NCI-H460 (cell line): ENCODE data around the gene CCDC8. TPM values are rescaled to one million over a fixed set of nuclear protein-coding genes. Genes with fewer than 3 reads are reported as not detected.
"Not testable (repeated sequence)": the region's sequence is repeated elsewhere in the genome, so short reads cannot be mapped to it uniquely, and the experiment has no call there.

Experiments
- DNase-seq: peaks from one replicate; pipeline ENCODE4 v3.0.0-alpha.2; 2016; ENCODE audit warnings: low read depth; ENCODE audit errors: extremely low read depth
- total RNA-seq: library from RNA; depleted of rRNA; stranded (reverse); fragments of >200 nt; shearing (Covaris generic); gene quantifications from 2 replicates; pipeline ENCODE4 v1.2.3, GENCODE V29; 2014

CCDC8 gene
- total RNA-seq, 1 experiment from 2014 or later, result not detected

DNA sequence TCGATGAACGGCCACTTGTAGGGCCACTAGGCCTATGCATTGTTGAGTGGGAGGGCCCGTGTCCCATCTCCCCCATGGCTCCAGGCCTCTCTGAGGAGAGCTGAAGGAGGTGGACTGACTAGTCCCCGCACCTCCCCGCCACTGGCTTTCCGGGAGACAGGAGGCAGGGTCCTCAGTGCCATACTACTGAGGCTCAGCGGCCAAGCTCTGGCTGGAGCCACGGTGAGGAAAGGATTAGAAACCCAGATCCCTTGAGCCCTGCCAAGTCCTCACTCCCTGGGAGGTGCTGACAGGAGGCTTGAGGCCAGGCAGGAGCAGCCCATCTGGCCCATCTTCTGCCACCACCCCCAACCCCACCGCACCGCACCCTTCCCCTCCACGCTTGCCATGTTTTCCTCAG lies 29.0 kb downstream of the CCDC8 start:
- no peak for DNase-seq

DNA sequence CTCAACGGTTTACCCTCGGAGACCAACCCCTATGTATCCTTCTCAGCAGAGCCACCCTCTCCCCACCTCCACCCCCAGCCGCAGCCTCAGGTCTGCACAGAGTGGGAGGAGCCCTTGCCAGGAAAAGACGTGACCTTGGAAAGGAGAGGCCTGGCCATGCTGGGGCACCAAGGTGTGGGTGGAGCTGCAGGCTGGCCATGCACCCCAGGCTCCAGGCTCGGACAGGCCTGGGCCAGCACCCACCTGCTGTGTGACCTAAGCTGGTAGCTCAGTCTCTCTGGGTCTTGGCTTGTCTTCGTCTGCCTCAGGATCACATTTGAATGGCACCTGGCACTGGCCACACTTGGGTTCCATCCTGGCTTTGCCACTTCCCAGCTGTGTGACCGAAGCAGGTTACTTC lies 29.5 kb downstream of the CCDC8 start:
- DNase-seq, result no peak

GRCh38 chr19:46383171-46383815 lies 30.1 kb downstream of the CCDC8 start:
- no peak for DNase-seq

DNA sequence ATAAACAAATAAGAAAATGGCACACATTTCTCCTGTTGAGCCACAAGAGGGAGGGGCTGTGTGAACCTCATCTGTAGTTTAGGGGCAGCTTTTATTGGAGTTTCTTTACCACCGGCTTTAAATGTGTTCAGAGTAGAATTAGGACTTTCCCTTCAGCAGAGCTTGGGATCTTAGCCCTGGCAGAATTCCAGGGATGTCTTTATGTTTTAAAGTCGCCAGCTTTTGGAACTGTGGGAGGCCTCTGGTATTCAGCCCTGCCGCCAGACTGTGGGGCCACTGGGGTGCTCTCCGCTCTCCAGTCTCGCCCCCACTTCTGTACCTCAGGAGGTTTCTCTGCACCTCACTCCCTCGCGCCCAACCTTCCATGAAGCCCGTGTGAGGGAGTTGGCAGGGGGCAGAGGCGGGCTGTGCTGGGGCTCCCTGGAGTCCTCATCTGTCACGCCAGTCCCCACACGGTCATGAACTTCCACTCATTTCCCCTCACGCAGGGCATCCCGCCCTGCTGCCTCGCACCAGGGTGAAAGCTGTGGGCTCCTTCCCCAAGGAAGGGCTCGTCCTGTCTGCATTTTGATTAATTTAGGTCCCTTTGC lies 31.5 kb downstream of the CCDC8 start:
- DNase-seq, result no peak

DNA sequence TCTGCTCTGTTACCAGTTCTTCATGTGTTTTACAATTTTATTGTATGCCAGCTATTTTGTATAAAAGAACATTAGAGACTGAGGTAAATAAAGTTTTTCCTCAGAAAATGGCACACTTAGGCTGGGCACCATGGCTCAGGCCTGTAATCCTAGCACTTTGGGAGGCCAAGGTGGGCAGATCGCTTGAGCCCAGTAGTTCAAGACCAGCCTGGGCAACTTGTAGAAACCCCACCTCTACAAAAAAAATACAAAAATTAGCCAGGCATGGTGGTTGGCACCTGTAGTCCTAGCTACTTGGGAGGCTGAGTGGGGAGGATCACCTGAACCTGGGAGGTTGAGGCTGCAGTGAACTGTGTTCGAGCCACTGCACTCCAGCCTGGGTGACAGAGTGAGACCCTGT lies 32.0 kb downstream of the CCDC8 start:
- no peak for DNase-seq

DNA sequence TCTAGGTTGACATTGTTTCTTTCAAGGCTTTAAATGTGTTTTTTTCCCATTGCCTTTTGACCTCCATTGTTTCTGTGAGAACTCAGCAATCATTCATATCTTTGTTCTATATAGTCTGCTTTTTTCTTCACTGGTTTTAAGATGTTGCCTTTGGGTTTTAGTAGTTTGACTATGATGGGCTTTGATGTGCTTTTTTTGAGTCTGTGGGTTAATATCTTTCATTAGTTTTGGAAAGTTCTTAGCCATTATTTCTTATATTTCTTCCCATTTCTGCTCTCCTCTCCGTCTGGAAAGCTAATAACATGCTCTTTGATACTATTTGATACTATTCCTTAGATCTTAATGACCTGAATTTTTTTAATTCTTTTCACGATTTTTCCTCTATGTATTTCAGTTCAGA lies 32.7 kb downstream of the CCDC8 start:
- DNase-seq, result no peak

DNA sequence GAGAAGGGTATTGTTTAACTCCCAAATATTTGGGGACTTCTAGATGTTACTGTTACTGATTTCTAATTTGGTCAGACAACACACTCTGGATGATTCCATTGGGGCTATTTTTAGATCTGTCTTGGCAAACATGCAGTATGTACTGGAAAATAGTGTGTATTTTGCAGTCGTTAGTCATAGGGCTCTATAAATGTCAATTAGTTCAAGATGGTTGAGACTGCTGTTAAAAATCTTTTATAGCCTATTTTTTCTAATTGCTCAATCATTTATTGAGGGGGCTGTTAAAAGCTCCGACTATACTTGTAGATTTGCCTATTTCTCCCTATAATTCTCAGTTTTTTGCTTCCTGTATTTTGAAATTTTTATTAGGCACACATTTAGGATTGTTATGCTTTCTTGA lies 35.1 kb downstream of the CCDC8 start:
- no peak for DNase-seq

DNA sequence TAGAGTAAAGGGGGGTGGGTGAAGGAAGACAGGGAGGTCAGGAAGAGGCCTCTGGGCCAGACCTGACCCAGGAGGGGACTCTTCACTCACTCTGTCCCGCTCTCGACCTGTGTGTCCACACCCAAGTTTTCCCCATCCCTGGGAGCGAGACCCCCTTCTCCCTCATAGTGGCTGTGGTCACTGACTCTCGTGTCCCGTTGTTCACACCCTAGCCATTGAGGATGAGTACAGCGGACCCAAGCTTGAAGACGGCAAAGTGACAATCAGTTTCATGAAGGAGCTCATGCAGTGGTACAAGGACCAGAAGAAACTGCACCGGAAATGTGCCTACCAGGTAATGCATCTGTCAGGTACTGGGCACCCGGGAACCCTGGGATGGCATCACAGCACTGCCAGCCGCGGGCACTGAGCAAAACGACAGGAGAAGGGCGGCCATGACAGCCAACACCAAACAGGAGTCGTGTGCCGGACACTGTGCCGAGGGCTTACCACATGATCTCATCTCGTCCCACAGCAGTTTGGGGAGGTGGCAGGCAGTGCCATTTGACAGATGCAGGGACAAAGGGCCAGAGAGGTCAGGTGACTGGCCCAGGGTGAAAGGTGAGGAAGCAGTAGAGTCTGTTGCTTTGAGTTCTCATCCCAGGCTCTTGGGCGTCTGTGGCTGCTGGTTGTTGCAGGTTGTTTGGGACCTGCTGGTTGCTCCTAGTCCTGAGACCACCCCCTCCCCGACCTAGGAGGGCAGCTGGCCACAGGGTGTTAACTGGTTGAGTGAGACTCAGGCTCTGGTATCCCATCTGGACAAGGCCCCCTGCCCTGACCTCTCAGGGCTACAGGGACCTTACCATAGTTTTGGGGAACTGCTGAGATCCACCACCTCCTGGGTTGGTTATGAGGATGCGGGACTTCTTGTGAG lies 36.9 kb downstream of the CCDC8 start:
- DNase-seq, result no peak

DNA sequence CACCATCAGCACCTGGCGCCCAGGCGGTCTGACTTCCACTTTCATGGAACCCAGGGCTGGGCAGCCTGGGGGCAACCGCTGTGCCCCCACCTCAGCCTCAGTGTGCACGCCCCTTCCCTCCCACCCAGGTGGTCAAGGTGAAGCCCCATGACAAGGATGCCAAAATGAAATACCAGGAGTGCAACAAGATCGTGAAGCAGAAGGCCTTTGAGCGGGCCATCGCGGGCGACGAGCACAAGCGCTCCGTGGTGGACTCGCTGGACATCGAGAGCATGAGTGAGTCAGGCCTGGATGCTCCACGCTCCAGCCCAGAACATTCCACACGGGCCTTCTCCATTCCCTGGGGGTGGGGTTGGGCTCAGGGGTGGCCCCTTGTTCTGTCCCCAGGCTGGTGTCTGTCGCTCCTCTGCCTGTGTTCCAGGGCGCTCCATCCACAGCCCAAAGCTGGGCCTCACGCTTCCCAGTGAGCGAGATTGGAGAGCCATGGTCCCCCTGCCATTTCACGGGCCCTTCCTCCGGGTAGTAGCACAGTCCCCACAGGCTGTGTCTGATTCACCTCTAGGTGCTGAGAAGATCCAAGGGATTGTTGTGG lies 37.8 kb downstream of the CCDC8 start:
- not testable (repeated sequence) for DNase-seq

GRCh38 chr19:46374536-46375475 lies 38.6 kb downstream of the CCDC8 start:
- no peak for DNase-seq

GRCh38 chr19:46373491-46374359 lies 39.6 kb downstream of the CCDC8 start:
- DNase-seq, result no peak

DNA sequence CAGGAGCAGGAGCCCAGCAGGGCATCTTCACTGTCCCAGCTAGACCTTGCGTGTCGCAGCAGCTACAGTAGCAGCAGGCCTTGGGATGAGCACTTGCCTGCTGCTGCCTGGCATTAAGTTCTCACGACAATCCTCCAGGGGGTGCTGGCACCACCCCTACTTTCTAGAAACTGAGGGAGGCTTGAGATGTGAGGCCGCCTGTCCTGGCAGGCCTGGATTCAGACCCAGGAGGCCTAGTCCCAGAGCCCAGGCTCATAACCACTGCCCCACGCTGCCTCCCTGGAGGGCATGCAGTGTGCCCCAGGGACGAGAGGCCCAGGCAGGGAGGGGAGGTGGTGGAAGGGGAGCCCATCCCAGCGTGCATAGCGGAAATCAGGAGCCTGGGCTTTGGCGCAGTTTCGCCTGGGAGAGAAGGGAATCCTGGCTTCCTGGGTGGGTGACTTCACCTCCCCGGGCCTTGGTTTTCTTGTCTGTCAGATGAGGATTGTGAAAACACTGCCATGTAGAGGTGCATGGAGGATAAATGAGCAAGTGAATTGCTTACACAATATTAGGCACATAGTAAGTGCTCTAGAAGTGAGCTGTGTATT lies 40.4 kb downstream of the CCDC8 start:
- peak; percentile 26 for DNase-seq

- DNase-seq, result no peak
These were observed 41.9 kb downstream of the CCDC8 start for GRCh38 chr19:46371371-46371901.

GRCh38 chr19:46369817-46370216 lies 43.5 kb downstream of the CCDC8 start:
- DNase-seq, result no peak

- no peak for DNase-seq
These were observed 45.2 kb downstream of the CCDC8 start for GRCh38 chr19:46368116-46368515.

DNA sequence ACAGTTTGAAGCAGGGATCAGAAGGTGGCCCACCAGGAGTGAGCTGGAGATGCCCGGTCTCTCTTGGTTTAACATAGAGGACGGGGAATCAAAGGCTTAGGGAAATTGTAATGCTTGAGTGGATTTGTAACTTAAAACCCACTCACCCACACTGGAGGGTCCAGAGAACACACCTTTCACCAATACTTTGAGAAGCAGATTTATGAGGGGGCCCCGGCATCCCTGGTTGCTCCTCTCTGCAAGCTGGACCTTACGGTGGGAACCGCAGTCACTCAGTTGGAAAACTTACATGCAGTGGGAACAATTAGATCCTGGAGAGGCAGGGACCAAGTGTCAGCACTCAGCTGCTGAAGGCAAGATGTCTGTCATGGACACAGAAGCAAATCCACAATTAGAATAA lies 45.9 kb downstream of the CCDC8 start:
- no peak for DNase-seq

DNA sequence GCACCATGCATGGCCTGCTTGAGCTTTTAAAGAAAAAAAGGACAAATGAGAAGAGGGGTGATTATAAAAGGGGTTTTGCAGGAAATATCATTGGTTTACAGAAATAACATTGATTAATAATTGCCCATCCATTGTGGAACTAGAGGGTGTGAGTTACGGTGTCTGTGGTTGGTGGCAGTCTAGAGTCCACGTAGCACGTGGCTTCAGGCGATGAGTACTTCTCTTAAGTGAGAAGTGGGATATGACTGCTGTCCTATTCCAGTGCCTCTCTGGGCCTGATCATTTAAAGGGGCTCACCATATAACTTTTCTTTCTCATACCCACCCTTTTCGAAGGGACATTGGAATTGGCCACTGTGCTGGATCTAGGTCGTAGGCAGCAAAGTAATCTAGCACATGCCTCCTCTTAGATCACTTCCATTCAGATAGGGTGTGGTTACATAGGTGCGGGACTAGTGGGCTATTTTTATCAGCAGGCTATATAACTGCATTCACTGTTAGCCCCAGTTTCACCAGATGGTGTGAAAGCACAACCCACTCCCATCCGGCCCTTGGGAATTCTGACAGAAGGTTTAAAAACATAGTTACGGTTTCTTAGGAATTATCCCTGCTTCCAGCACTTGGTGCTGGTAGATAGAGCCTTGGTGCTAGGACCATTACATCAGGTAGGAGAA lies 46.6 kb downstream of the CCDC8 start:
- DNase-seq, result no peak

GRCh38 chr19:46365561-46365960 lies 47.8 kb downstream of the CCDC8 start:
- DNase-seq, result no peak
